ENCODE measurements around the gene HS3ST3A1.

Gene HS3ST3A1

GRCh38 chr17:13575466-13575865 lies 26.3 kb downstream of the HS3ST3A1 start:
- peaks cover 11% of the 10 kb centered on the region for H3K9me3 ChIP-seq (ENCODE audit: control insufficient read depth, low read length)
- no peak overlapping the region for H3K4me3 ChIP-seq (ENCODE audit: extremely low read depth, insufficient read depth, low read length, poor library complexity, severe bottlenecking)
- H3K36me3 ChIP-seq (ENCODE audit: control insufficient read depth, insufficient read depth, low read length), result peaks cover 5% of the 10 kb centered on the region
- 15 to 25% methylated on average over 2 of the region's 2 CpGs for WGBS, 2 experiments (ENCODE audit: insufficient coverage in 2 of 2)
- H3K27ac ChIP-seq (ENCODE audit: low read depth, low read length, severe bottlenecking), result peak overlapping the region; percentile 17
- peaks cover 21% of the 10 kb centered on the region for H3K4me1 ChIP-seq (ENCODE audit: control insufficient read depth, insufficient read depth, low read length, poor library complexity, severe bottlenecking)

GRCh38 chr17:13572581-13572980 lies 29.1 kb downstream of the HS3ST3A1 start:
- H3K9me3 ChIP-seq (ENCODE audit: control insufficient read depth, low read length), result peaks cover 15% of the 10 kb centered on the region
- peaks cover 25% of the 10 kb centered on the region for H3K4me1 ChIP-seq (ENCODE audit: control insufficient read depth, insufficient read depth, low read length, poor library complexity, severe bottlenecking)
- no peak overlapping the region for H3K27ac ChIP-seq (ENCODE audit: low read depth, low read length, severe bottlenecking)
- H3K4me3 ChIP-seq (ENCODE audit: extremely low read depth, insufficient read depth, low read length, poor library complexity, severe bottlenecking), result no peak overlapping the region
- WGBS, 2 experiments (ENCODE audit: insufficient coverage in 2 of 2), result 100% methylated on average over 1 to 2 of the region's 3 CpGs
- peaks cover 16% of the 10 kb centered on the region for H3K36me3 ChIP-seq (ENCODE audit: control insufficient read depth, insufficient read depth, low read length)

- Histone ChIP-seq H3K36me3 (ENCODE audit: control insufficient read depth, insufficient read depth, low read length) (peaks cover 26% of the 10 kb centered on the region), H3K27ac (ENCODE audit: low read depth, low read length, severe bottlenecking) (peak overlapping the region; percentile 11), H3K9me3 (ENCODE audit: control insufficient read depth, low read length) (peaks cover 23% of the 10 kb centered on the region), H3K4me1 (ENCODE audit: control insufficient read depth, insufficient read depth, low read length, poor library complexity, severe bottlenecking) (peaks cover 12% of the 10 kb centered on the region), H3K4me3 (ENCODE audit: extremely low read depth, insufficient read depth, low read length, poor library complexity, severe bottlenecking) (no peak overlapping the region)
- WGBS, 2 experiments (ENCODE audit: insufficient coverage in 2 of 2), result 81 to 89% methylated on average over 3 to 4 of the region's 7 CpGs
Measured at GRCh38 chr17:13569398-13570123, 32.2 kb downstream of the HS3ST3A1 start.

GRCh38 chr17:13568582-13569397 lies 32.9 kb downstream of the HS3ST3A1 start:
- Histone ChIP-seq H3K4me3 (ENCODE audit: extremely low read depth, insufficient read depth, low read length, poor library complexity, severe bottlenecking) (no peak overlapping the region), H3K27ac (ENCODE audit: low read depth, low read length, severe bottlenecking) (no peak overlapping the region), H3K9me3 (ENCODE audit: control insufficient read depth, low read length) (peaks cover 23% of the 10 kb centered on the region), H3K36me3 (ENCODE audit: control insufficient read depth, insufficient read depth, low read length) (peaks cover 26% of the 10 kb centered on the region), H3K4me1 (ENCODE audit: control insufficient read depth, insufficient read depth, low read length, poor library complexity, severe bottlenecking) (peaks cover 17% of the 10 kb centered on the region)
- WGBS, 2 experiments (ENCODE audit: insufficient coverage in 2 of 2), result 96 to 99% methylated on average over 4 to 6 of the region's 7 CpGs

- Histone ChIP-seq H3K27ac (ENCODE audit: low read depth, low read length, severe bottlenecking) (no peak overlapping the region), H3K36me3 (ENCODE audit: control insufficient read depth, insufficient read depth, low read length) (peaks cover 23% of the 10 kb centered on the region), H3K4me1 (ENCODE audit: control insufficient read depth, insufficient read depth, low read length, poor library complexity, severe bottlenecking) (peaks cover 29% of the 10 kb centered on the region), H3K9me3 (ENCODE audit: control insufficient read depth, low read length) (peaks cover 23% of the 10 kb centered on the region), H3K4me3 (ENCODE audit: extremely low read depth, insufficient read depth, low read length, poor library complexity, severe bottlenecking) (no peak overlapping the region)
- 92% methylated on average over 2 of the region's 3 CpGs; no CpG with 5 or more reads in 1 of the 2 experiments for WGBS, 2 experiments (ENCODE audit: insufficient coverage in 2 of 2)
Measured at GRCh38 chr17:13563866-13564265, 37.9 kb downstream of the HS3ST3A1 start.

GRCh38 chr17:13562271-13562800 lies 39.4 kb downstream of the HS3ST3A1 start:
- peak overlapping the region; percentile 75 for H3K27ac ChIP-seq (ENCODE audit: low read depth, low read length, severe bottlenecking)
- 85 to 87% methylated on average over 10 to 11 of the region's 13 CpGs for WGBS, 2 experiments (ENCODE audit: insufficient coverage in 2 of 2)
- H3K9me3 ChIP-seq (ENCODE audit: control insufficient read depth, low read length), result peaks cover 14% of the 10 kb centered on the region
- H3K4me1 ChIP-seq (ENCODE audit: control insufficient read depth, insufficient read depth, low read length, poor library complexity, severe bottlenecking), result peaks cover 29% of the 10 kb centered on the region
- peaks cover 8% of the 10 kb centered on the region for H3K36me3 ChIP-seq (ENCODE audit: control insufficient read depth, insufficient read depth, low read length)
- no peak overlapping the region for H3K4me3 ChIP-seq (ENCODE audit: extremely low read depth, insufficient read depth, low read length, poor library complexity, severe bottlenecking)

- no peak overlapping the region for H3K4me3 ChIP-seq (ENCODE audit: extremely low read depth, insufficient read depth, low read length, poor library complexity, severe bottlenecking)
- 90 to 95% methylated on average over 8 to 12 of the region's 14 CpGs for WGBS, 2 experiments (ENCODE audit: insufficient coverage in 2 of 2)
- peak overlapping the region; percentile 75 for H3K27ac ChIP-seq (ENCODE audit: low read depth, low read length, severe bottlenecking)
- H3K9me3 ChIP-seq (ENCODE audit: control insufficient read depth, low read length), result peaks cover 9% of the 10 kb centered on the region
- H3K4me1 ChIP-seq (ENCODE audit: control insufficient read depth, insufficient read depth, low read length, poor library complexity, severe bottlenecking), result peaks cover 31% of the 10 kb centered on the region
- peaks cover 4% of the 10 kb centered on the region for H3K36me3 ChIP-seq (ENCODE audit: control insufficient read depth, insufficient read depth, low read length)
Measured at GRCh38 chr17:13561606-13562270, 40.0 kb downstream of the HS3ST3A1 start.

- H3K4me1 ChIP-seq (ENCODE audit: control insufficient read depth, insufficient read depth, low read length, poor library complexity, severe bottlenecking), result peaks cover 31% of the 10 kb centered on the region
- H3K9me3 ChIP-seq (ENCODE audit: control insufficient read depth, low read length), result peaks cover under 1% of the 10 kb centered on the region
- 100% methylated on average over 1 of the region's 1 CpG; no CpG with 5 or more reads in 1 of the 2 experiments for WGBS, 2 experiments (ENCODE audit: insufficient coverage in 2 of 2)
- H3K4me3 ChIP-seq (ENCODE audit: extremely low read depth, insufficient read depth, low read length, poor library complexity, severe bottlenecking), result no peak overlapping the region
- H3K36me3 ChIP-seq (ENCODE audit: control insufficient read depth, insufficient read depth, low read length), result no peaks in the 10 kb centered on the region
- H3K27ac ChIP-seq (ENCODE audit: low read depth, low read length, severe bottlenecking), result peak overlapping the region; percentile 33
Measured at GRCh38 chr17:13560935-13561334, 40.8 kb downstream of the HS3ST3A1 start.

GRCh38 chr17:13558588-13558987 lies 43.1 kb downstream of the HS3ST3A1 start:
- Histone ChIP-seq H3K9me3 (ENCODE audit: control insufficient read depth, low read length) (no peaks in the 10 kb centered on the region), H3K27ac (ENCODE audit: low read depth, low read length, severe bottlenecking) (no peak overlapping the region), H3K36me3 (ENCODE audit: control insufficient read depth, insufficient read depth, low read length) (peaks cover 7% of the 10 kb centered on the region), H3K4me1 (ENCODE audit: control insufficient read depth, insufficient read depth, low read length, poor library complexity, severe bottlenecking) (peaks cover 24% of the 10 kb centered on the region), H3K4me3 (ENCODE audit: extremely low read depth, insufficient read depth, low read length, poor library complexity, severe bottlenecking) (no peak overlapping the region)
- 82% methylated on average over 3 of the region's 3 CpGs; no CpG with 5 or more reads in 1 of the 2 experiments for WGBS, 2 experiments (ENCODE audit: insufficient coverage in 2 of 2)

- peak overlapping the region; percentile 3 for H3K27ac ChIP-seq (ENCODE audit: low read depth, low read length, severe bottlenecking)
- H3K9me3 ChIP-seq (ENCODE audit: control insufficient read depth, low read length), result no peaks in the 10 kb centered on the region
- 96% methylated on average over 6 of the region's 6 CpGs; no CpG with 5 or more reads in 1 of the 2 experiments for WGBS, 2 experiments (ENCODE audit: insufficient coverage in 2 of 2)
- peaks cover 9% of the 10 kb centered on the region for H3K4me1 ChIP-seq (ENCODE audit: control insufficient read depth, insufficient read depth, low read length, poor library complexity, severe bottlenecking)
- H3K36me3 ChIP-seq (ENCODE audit: control insufficient read depth, insufficient read depth, low read length), result peaks cover 16% of the 10 kb centered on the region
- no peak overlapping the region for H3K4me3 ChIP-seq (ENCODE audit: extremely low read depth, insufficient read depth, low read length, poor library complexity, severe bottlenecking)
Measured at GRCh38 chr17:13557077-13557476, 44.7 kb downstream of the HS3ST3A1 start.

All from mesodermal cell (in vitro differentiated cells).